NOMO-1 (cell line): ENCODE measurements around the gene PLA2G4E.

Source experiments
- DNase-seq, 2 experiments: peaks; one replicate each; lab custom pipeline; 2025; ENCODE audit not compliant: unreplicated experiment in 2 of 2; lab: John Stamatoyannopoulos, UW

PLA2G4E gene

DNA sequence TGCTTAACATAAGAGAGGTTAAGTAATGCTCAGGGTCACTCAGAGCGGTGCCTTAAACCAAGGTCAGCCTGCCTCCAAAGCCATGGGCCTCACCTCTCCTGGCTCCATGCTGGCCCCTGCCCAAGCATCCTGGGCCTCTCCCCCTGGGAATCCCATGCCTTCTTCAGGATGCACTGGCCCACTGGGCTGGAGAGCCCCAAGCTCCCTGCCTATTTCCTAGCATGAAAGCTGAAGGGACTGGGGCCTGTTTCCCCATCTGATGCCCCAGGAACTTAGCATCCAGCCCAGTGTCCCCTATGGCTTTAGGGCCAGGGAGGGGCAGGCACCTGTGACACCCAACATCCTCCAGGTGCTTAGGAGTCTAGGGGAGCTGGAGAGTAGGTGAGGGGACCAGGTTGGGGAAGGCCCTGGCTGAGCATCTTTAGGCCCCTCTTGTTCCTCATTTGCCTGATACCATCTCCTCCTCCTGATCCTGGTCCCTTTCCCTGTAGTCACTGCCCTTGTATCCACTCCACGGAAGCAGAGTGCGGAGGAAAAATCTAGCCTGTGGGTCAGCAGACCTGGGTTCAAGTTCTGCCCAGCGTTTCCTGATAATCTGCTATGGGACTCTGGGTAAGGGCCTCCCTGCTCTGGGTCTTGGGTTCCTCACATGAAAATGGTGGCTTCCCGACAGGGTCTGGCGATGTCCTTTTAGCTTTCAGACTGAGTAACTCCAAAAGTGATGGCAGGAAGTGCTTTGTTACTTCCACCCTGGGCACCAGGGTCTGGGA is 77.1 kb downstream of the PLA2G4E start:
- no peak for DNase-seq

DNA sequence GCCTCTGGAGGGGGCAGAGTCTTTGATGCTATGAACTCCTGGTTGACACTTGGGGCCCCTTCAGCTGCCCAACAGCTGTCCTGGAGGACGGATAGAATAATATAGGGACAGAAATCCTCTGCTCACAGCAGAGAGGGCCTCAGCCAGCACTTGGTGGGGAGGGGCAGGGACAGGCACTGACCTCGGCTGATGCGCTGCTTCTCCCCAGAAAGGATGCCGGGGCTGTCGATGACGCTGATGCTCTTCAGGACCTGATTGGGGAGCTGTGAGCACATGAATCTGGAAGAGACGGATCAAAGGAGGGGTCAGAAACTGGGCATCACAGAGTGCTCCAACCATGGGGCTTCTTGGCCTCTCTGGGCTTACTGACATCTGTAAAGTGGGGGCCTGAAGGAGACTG is 78.0 kb downstream of the PLA2G4E start:
- no peak for DNase-seq

DNA sequence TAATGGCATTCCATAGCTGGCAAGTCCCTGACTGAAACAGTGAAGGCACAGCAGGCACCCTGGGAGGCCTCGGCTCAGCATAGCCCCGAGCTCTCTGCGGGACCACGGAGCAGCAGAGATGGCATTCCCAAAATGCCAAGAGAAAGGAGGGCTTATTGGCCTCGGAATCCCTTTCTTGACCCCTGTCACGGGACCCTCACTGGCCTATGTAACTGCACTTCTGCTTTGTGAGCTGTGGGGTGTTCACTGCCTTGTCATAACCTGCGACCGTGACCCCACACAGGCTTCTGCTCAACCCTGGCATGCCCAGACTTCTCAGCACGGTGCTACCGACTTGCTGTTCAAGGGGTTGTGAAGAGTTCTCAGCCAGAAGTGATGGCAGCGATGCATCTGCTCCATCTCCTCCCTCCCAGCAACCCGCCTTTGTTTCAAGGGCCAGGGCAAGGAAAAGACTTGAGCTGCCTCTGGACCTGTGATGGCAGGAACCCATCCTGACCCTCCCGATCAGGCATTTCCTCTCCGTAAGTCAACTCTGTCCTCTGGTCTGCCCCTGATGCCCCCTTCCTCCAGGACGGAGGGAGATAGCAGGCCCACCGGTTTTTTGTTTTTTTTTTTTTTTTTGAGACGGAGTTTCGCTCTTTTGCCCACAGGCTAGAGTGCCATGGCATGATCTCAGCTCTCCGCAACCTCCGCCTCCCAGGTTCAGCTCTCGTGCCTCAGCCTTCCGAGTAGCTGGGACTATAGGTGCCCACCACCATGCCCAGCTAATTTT is 79.0 kb downstream of the PLA2G4E start:
- no peak for DNase-seq

DNA sequence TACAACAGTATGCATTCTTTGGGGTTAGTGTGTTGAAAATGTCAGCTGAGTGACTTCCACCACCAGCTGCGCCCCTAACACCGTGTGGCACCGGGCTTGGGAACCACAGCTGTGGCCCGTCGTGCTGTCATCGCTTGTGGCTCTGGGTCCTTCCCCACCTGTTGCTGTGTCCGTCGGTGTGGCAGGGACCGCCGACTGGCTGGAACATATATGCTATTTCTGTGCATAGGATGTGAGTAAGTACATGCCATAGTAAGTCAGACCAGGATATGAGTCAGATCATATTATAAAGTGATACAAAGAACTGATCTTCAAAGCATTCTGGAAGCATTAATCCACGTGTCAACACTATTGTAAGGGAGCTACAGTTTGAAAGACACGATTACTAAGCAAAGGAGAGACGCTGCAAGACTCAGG is 80.4 kb downstream of the PLA2G4E start:
- no peak for DNase-seq

DNA sequence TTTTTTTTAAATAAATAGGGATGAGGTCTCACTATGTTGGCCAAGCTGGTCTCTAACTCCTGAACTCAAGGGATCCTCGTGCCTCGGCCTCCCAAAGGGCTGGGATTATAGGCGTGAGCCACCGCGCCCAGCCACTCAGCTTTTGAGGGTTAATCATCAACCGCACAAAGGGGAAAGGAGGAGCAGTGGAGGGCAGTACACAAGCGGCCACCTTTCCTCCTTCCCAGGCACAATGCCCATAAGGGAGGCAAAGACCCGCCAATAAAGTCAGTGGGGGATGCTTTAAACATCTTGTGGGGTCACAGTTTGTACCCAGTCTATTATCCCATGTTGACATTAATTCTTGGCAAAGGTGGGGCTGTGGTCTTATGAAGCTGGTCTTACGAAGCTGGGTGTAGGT is 80.9 kb downstream of the PLA2G4E start:
- no peak for DNase-seq

DNA sequence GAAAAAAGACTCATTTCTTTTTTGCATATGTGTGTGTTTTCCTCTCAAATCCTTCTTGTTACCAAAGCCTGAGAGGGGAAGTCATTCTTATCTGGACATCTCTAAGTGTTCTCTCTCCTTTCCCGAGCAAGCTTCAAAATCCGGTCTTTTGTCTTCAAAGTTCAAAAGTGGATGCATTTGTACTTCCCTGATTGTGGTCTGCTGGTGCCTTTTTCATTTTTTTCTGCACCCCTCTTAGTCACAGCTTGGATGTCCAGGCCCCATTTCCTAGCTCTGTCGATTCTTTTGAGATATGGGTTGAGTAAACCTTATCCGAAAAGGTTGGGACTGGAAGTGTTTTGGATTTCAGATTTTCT is 83.3 kb downstream of the PLA2G4E start:
- no peak for DNase-seq

DNA sequence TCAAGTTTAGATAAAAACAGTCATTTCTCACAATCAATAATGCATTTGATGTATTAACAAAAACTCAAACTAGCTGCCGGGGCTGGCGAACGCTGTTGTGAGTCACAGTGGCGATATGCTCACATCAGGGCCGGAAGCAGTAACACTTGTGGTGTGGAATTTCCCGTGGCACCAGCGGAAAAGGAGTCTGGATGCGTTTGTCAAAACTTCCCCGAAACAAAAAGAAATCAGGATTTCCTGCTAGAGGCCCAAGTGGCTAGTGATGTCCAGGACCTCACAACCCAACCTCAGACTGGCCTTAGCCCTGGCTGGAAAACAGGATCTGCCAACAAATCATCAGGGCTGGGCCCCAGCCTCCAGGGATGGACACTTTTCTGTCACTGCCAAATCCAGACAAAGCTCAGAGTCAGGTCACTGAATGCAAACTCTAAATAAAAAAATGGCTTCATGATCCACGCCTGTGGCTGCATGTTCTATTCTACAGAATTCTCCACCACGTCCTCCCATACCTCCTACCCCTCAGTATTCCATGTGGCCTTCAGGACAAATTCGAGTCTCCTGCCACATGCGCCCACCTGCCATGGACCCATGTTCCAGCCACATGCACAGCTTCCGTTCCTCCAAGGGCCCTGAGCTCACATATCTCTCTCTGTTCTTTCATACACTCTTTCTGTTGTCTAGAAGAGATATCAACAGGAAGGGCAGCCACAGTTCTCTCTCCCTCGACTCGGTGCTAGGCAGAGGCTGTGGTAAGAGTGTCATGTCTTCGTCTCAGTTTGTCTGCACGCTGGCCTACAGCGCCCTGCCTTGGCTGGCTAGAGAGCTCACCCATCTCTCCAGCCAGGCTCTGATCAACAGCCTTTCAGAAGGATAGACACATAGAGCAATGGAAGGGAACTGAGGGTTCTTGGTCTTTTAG is 83.9 kb downstream of the PLA2G4E start:
- no peak for DNase-seq

DNA sequence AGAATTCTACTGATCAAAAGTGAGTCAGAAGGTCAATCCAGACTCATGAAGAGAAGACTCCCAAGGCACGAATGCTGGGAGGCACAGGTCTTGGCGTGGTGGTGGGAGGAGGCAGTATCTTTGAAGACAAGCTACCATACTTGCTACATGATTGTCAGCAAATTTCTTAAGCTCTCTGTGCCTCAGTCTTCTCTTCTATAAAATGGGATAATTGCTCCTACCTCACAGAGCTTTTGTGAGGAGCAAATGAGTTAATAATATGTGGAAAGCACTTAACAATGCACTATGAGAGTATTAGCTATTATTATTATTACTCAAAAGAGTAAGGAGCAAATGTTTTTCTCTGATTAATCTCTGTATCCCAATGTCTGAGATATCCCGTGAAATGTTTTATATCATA is 84.7 kb downstream of the PLA2G4E start:
- DNase-seq, result no peak

DNA sequence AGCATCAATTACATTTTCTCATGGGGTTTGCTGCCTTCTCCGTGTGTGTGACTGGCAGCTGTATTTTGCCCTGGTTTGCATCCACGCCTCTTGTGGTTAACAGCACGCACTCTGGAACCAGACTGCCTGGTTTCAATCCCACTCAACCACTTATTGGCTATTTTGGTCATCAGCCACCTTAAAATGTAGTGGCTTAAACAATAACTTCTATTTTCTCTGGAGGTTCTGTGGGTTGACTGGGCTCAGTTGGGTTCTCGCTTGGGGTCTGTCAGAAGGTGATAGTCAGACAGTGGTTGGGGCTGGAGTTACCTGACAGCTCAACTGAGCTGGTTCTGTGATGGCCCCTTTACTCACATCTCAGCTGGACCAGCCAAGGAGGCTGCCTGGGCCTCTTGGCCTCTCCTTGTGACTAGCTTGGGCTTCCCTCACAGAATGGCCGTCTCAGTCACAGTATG is 85.2 kb downstream of the PLA2G4E start:
- no peak for DNase-seq

DNA sequence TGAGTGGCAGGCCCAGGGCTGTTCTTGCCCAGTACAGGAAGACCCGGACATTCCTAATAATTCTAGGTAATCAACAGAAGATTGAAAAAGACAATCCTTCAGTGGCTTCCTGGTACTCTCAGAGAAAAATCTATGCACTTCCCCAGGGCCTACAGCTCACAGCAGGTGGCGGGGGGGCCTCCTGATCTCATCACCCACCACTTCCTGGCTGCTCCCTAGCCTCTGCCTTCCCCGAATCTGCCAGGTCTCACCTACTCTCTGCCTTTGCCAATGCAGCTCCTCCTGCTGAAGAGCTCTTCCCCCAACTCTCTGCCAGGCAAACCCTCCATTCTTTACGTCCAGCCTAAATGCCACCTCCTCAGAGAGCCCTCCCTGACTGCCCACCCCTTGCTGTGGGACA is 86.0 kb downstream of the PLA2G4E start:
- DNase-seq, result no peak

DNA sequence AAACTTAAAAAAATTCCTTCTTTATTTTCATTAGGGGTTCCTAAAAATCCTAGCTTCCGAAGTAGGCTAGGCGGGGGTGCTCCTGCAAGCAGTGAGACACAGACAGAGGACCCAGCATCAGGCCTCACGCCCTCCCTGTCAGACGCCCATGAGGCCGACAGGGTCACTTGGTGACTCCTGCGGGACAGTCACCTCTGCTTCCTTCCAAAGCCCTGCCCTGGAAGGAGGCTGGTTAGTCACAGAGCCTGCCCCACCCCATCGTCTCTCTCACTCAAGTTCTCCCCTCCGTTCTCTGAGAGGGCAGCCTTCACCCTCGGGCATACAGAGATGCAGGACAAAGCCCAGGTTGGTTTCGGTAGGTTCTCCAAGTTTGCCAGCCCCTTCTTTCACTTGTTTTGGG is 87.1 kb downstream of the PLA2G4E start:
- no peak for DNase-seq

DNA sequence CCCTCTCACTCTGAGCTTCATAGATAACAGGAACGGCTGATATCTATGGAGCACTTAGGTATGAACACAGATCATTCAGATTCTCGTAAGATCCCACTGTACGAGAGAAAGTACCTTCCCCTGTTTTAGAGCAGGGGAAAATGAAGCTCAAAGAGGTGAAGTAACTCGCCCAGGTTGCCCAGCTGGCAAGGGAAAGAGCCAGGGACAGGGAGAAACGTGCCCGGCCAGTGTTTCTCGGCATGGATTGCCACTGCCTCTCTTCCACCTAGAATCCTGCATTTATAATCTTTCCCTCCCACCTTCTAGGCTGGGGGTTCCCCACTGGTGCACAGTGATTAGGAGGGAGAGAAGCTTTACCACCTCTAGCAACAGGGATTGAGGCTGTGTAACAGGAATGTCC is 87.5 kb downstream of the PLA2G4E start:
- no peak for DNase-seq

DNA sequence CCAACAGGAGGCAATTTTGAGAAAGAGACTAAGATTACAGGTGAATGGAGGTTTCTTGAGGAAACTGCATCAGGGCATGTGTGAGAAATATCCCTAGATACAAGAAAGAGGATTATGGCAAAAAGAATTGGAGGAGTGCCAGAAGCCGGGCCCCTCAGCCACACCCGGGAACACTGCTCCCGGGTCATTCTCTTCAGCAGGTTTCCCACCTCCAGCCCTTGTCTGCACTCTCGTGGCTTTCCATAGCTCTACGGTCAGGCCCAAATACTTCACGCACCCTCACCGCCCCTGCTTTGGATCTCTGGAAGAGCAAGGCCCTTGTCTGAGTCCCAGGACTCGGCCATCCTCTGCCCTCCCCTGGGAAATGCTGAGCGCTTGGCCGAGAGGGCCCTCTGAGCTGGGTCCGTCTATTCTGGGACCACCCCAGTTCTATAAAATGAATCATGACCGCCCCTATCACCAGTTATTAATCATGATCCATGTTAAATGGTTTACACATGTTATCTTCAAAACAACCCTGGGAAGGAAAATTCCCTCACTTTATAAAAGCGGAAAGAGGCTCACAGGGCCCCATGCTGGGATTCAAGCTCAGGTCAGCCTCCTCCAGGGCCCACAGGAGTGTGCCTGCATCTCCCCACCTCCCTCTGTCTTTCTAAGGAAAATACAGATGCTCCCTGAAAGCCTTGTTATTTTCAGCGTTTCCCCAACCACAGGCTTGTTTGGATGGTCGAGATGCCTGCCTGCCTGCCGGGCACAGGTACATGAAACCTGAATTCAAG is 88.1 kb downstream of the PLA2G4E start:
- DNase-seq, result no peak

DNA sequence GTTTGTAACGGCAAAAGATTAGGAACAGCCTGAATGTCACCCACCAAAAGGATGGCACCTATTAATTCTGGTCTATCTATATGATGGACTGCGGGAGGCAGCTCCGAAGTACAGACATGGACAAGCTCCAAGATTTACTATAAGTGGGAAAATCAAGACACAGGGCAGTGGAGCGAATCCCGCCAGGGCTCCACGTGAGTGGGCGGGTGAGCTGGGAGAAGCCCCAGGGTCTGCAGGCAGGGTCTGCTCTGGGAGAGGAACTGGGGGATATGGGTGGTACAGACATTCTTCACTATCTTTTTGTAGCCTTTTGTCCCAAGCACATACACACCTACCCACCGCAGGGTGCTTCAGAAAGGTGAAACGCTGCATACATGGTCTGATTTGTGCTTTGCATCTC is 88.7 kb downstream of the PLA2G4E start:
- DNase-seq, result no peak
